Right lobe of liver (tissue), 4 donors: ENCODE data around the gene TAS2R42.

Experiments
- CTCF ChIP-seq, 4 donors: fragments of 200-600 bp in 3 of 4; fragments of 450-650 bp in 1 of 4; IDR thresholded peaks; one replicate each; pipeline versions ENCODE4 v1.5.1 to v1.8.0; 2016 to 2022; ENCODE audit warnings: antibody characterized with exemption in 4 of 4, mild to moderate bottlenecking in 2 of 4
- POLR2A ChIP-seq: fragments of 450-650 bp; IDR thresholded peaks from one replicate; pipeline ENCODE4 v1.6.1; 2017; ENCODE audit warnings: antibody characterized with exemption, mild to moderate bottlenecking
- donor health status: DM: no; HTN: no; CAD: no.
- donor health status: DM: no; HTN: no; CAD: no.
- donor health status: DM: no; HTN: yes; CAD: no.

- TF ChIP-seq POLR2A (no peak), CTCF (IDR thresholded peaks at IDR 0.05) (no peak)
These were observed 8.5 kb downstream of the TAS2R42 start for GRCh38 chr12:11178250-11178649.
